Neuronal stem cell (in vitro differentiated cells): ENCODE results near the gene CDK14.

ENCODE experiments used
- DNase-seq: peaks from one replicate; pipeline ENCODE4 v3.0.0-alpha.2; 2013; ENCODE audit warnings: low spot score
- H2AFZ ChIP-seq: one replicate; pipeline ENCODE4 v1.6.1; 2013; ENCODE audit warnings: mild to moderate bottlenecking, low read length, inconsistent platforms
- H2AK5ac ChIP-seq: 2 replicates; pipeline ENCODE4 v1.6.1; 2013; ENCODE audit warnings: low read depth, mild to moderate bottlenecking, inconsistent platforms, low read length, moderate library complexity, mixed read lengths
- H2BK120ac ChIP-seq: 2 replicates; pipeline ENCODE4 v1.6.1; 2013; ENCODE audit warnings: low read depth, mild to moderate bottlenecking, inconsistent platforms, low read length, moderate library complexity, mixed read lengths
- H2BK12ac ChIP-seq: one replicate; pipeline ENCODE4 v1.6.1; 2013; ENCODE audit warnings: low read length, inconsistent platforms
- H2BK15ac ChIP-seq: 2 replicates; pipeline ENCODE4 v1.6.1; 2013; ENCODE audit warnings: mild to moderate bottlenecking, low read length, inconsistent platforms, mixed read lengths
- H2BK5ac ChIP-seq: one replicate; pipeline ENCODE4 v1.6.1; 2013; ENCODE audit warnings: inconsistent platforms, mild to moderate bottlenecking, low read length, moderate library complexity
- H3K14ac ChIP-seq: one replicate; pipeline ENCODE4 v1.6.1; 2013; ENCODE audit warnings: low read length, inconsistent platforms
- H3K18ac ChIP-seq: 2 replicates; pipeline ENCODE4 v1.6.1; 2013; ENCODE audit warnings: low read length, inconsistent platforms
- H3K23ac ChIP-seq: 2 replicates; pipeline ENCODE4 v1.6.1; 2013; ENCODE audit warnings: low read depth, mild to moderate bottlenecking, mixed read lengths, low read length, inconsistent platforms; ENCODE audit not compliant: poor library complexity
- H3K27ac ChIP-seq: replicated peaks from 3 replicates; pipeline ENCODE4 v1.5.1; 2013; ENCODE audit warnings: low read length, inconsistent platforms
- H3K27me3 ChIP-seq, 3 experiments: 2 replicates each; pipeline ENCODE4 v1.6.1; 2013; ENCODE audit warnings: low read length in 3 of 3, mild to moderate bottlenecking in 2 of 3, inconsistent platforms in 1 of 3, low read depth in 1 of 3, mixed read lengths in 1 of 3, moderate library complexity in 1 of 3; ENCODE audit not compliant: control insufficient read depth in 3 of 3, insufficient read depth in 3 of 3
- H3K36me3 ChIP-seq, 2 donors: replicated peaks in 1 of 2; 2 replicates each; pipeline ENCODE4 v1.6.1; 2013; ENCODE audit warnings: low read length in 2 of 2; ENCODE audit not compliant: control insufficient read depth in 2 of 2, insufficient read depth in 2 of 2
- H3K4ac ChIP-seq: 2 replicates; pipeline ENCODE4 v1.6.1; 2013; ENCODE audit warnings: inconsistent platforms, mild to moderate bottlenecking, low read length, moderate library complexity
- H3K4me1 ChIP-seq, 2 donors: 1 replicate in 1 of 2; 2 replicates in 1 of 2; pipeline ENCODE4 v1.6.1; 2013; ENCODE audit warnings: low read length in 2 of 2, low read depth in 1 of 2; ENCODE audit not compliant: control insufficient read depth in 2 of 2, insufficient read depth in 1 of 2
- H3K4me2 ChIP-seq: one replicate; pipeline ENCODE4 v1.6.1; 2013; ENCODE audit warnings: mild to moderate bottlenecking, low read length, inconsistent platforms; ENCODE audit not compliant: insufficient read depth, poor library complexity, severe bottlenecking
- H3K4me3 ChIP-seq, 2 donors: 2 replicates each; pipeline ENCODE4 v1.5.1; 2013; ENCODE audit warnings: low read length in 2 of 2, mild to moderate bottlenecking in 2 of 2, inconsistent platforms in 1 of 2, moderate library complexity in 1 of 2
- H3K79me1 ChIP-seq: one replicate; pipeline ENCODE4 v1.6.1; 2013; ENCODE audit warnings: low read depth, mild to moderate bottlenecking, inconsistent platforms, low read length, moderate library complexity
- H3K9ac ChIP-seq: one replicate; pipeline ENCODE4 v1.6.1; 2013; ENCODE audit warnings: mild to moderate bottlenecking, low read depth, low read length, inconsistent platforms; ENCODE audit not compliant: poor library complexity
- H3K9me3 ChIP-seq, 2 donors: replicated peaks in 1 of 2; 2 replicates each; pipeline versions ENCODE3 to v1.6.1; 2013; ENCODE audit warnings: low read length in 2 of 2, mild to moderate bottlenecking in 2 of 2, inconsistent platforms in 1 of 2, low read depth in 1 of 2, mixed read lengths in 1 of 2, moderate library complexity in 1 of 2; ENCODE audit not compliant: control insufficient read depth in 2 of 2, insufficient read depth in 1 of 2
- H4K8ac ChIP-seq: one replicate; pipeline ENCODE4 v1.6.1; 2013; ENCODE audit warnings: low read depth, mild to moderate bottlenecking, inconsistent platforms, low read length, moderate library complexity
- H4K91ac ChIP-seq: one replicate; pipeline ENCODE4 v1.6.1; 2013; ENCODE audit warnings: low read length, low read depth, mild to moderate bottlenecking, inconsistent platforms; ENCODE audit not compliant: poor library complexity
- WGBS, 2 donors: extraction: QIAGEN DNeasy Blood & Tissue Kit; methylation state at CpG; one replicate each; pipeline ENCODE4 v1.1.7; 2013; ENCODE audit warnings: missing lambda C conversion rate in 2 of 2, mixed read lengths in 1 of 2; ENCODE audit not compliant: insufficient read length in 2 of 2, insufficient replicate concordance in 1 of 2; ENCODE audit errors: extremely low coverage in 2 of 2; 5-methylcytosine and 5-hydroxymethylcytosine counted together

Gene CDK14

DNA sequence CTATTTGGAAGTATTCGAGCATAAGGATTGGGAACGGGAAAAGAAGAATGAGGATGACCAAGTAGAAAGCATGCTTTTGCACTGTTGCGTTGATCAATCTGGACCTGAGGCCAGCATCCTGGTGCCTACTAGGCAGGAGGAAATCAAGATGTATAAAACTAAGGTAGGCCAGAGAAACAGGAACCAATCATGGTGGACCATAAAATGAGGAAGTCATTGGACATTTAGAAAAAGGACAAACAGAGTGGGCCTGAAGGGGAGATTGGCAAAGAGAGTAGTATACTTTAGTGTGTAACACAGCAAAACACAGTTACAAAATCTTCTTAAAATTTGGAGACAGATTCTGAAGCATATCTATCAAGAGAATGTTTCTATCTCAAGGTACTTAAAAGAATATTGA is 497.1 kb downstream of the CDK14 start:
- no peak overlapping the region for H4K91ac ChIP-seq
- no peak overlapping the region for H3K4ac ChIP-seq
- no peak overlapping the region for H2BK5ac ChIP-seq
- DNase-seq = no peak
- no peaks in the 10 kb centered on the region for H3K27me3 ChIP-seq
- H4K8ac ChIP-seq = no peak overlapping the region
- no peak overlapping the region for H3K4me2 ChIP-seq
- H3K79me1 ChIP-seq = no peaks in the 10 kb centered on the region
- peaks cover 2 to 4% of the 10 kb centered on the region in 2 donors for H3K9me3 ChIP-seq
- no peak overlapping the region for H3K4me3 ChIP-seq
- no peak overlapping the region for H3K9ac ChIP-seq
- no peak overlapping the region for H3K23ac ChIP-seq
- no peak overlapping the region for H2AK5ac ChIP-seq
- no peak overlapping the region for H2BK12ac ChIP-seq
- no peak overlapping the region for H3K18ac ChIP-seq
- peaks cover 0 to 7% of the 10 kb centered on the region in 2 donors for H3K36me3 ChIP-seq
- H3K4me1 ChIP-seq = no peaks in the 10 kb centered on the region
- no CpG with 5 or more reads among the region's 3 CpGs for WGBS, 2 donors
- H2BK120ac ChIP-seq = no peak overlapping the region
- no peak overlapping the region for H3K14ac ChIP-seq
- no peak overlapping the region for H2BK15ac ChIP-seq
- no peak overlapping the region for H2AFZ ChIP-seq
- H3K27ac ChIP-seq = no peak overlapping the region

DNA sequence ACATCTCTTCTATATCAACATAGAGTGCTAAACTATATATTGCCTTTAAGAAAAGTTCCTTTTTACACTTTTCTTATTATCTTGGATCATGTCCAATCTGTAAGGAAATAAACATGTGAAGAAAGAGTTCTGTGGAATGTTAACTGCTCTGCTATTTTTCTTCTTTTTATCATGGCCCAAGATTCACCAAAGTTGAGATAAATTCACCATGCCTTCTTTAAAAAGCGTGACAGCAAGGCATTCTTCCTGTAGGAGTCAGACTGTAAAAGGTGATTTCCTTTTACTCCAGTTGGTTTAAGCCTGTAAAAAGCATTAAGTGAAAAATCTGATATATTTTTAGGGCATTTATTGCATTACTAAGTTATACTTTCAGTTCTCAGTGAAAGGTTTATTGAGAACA is 502.4 kb downstream of the CDK14 start:
- Histone ChIP-seq H3K4ac (no peak overlapping the region), H3K9me3 (peaks cover 2 to 4% of the 10 kb centered on the region in 2 donors), H4K8ac (no peak overlapping the region), H2BK5ac (no peak overlapping the region), H3K9ac (no peak overlapping the region), H3K4me2 (no peak overlapping the region), H2BK120ac (no peak overlapping the region), H2BK15ac (no peak overlapping the region), H2AFZ (no peak overlapping the region), H2BK12ac (no peak overlapping the region), H3K14ac (no peak overlapping the region), H3K27me3 (no peaks in the 10 kb centered on the region), H3K23ac (no peak overlapping the region), H3K18ac (no peak overlapping the region), H3K79me1 (no peaks in the 10 kb centered on the region), H3K27ac (no peak overlapping the region), H4K91ac (no peak overlapping the region), H3K4me3 (no peak overlapping the region), H3K36me3 (peaks cover 0 to 6% of the 10 kb centered on the region in 2 donors), H2AK5ac (no peak overlapping the region), H3K4me1 (peaks cover 0 to 15% of the 10 kb centered on the region in 2 donors)
- no CpG with 5 or more reads among the region's 1 CpG for WGBS, 2 donors
- DNase-seq = no peak

GRCh38 chr7:91103363-91103762 is 507.2 kb downstream of the CDK14 start:
- Histone ChIP-seq H3K4me2 (no peak overlapping the region), H4K91ac (no peak overlapping the region), H3K23ac (no peak overlapping the region), H2BK15ac (no peak overlapping the region), H4K8ac (no peak overlapping the region), H3K27me3 (no peaks in the 10 kb centered on the region), H2BK12ac (no peak overlapping the region), H2BK120ac (no peak overlapping the region), H3K9ac (no peak overlapping the region), H2BK5ac (no peak overlapping the region), H2AFZ (no peak overlapping the region), H3K36me3 (no peaks in the 10 kb centered on the region), H3K4me1 (peaks cover 0 to 15% of the 10 kb centered on the region in 2 donors), H3K14ac (no peak overlapping the region), H3K9me3 (peaks cover 0 to 12% of the 10 kb centered on the region in 2 donors), H3K4ac (no peak overlapping the region), H3K79me1 (no peaks in the 10 kb centered on the region), H3K18ac (no peak overlapping the region), H2AK5ac (no peak overlapping the region), H3K4me3 (no peak overlapping the region), H3K27ac (no peak overlapping the region)
- no CpG with 5 or more reads among the region's 1 CpG for WGBS, 2 donors
- DNase-seq = no peak

GRCh38 chr7:91107460-91107859 is 511.3 kb downstream of the CDK14 start:
- Histone ChIP-seq H3K18ac (no peak overlapping the region), H2BK12ac (no peak overlapping the region), H3K4me1 (no peaks in the 10 kb centered on the region), H3K9ac (no peak overlapping the region), H3K4ac (no peak overlapping the region), H2AK5ac (no peak overlapping the region), H2BK5ac (no peak overlapping the region), H3K14ac (no peak overlapping the region), H4K8ac (no peak overlapping the region), H3K27ac (no peak overlapping the region), H3K27me3 (no peaks in the 10 kb centered on the region), H2BK15ac (no peak overlapping the region), H3K4me3 (no peak overlapping the region), H4K91ac (no peak overlapping the region), H3K36me3 (no peaks in the 10 kb centered on the region), H2AFZ (no peak overlapping the region), H3K79me1 (no peaks in the 10 kb centered on the region), H2BK120ac (no peak overlapping the region), H3K9me3 (peaks cover 0 to 12% of the 10 kb centered on the region in 2 donors), H3K4me2 (no peak overlapping the region), H3K23ac (no peak overlapping the region)
- WGBS, 2 donors = no CpG with 5 or more reads among the region's 3 CpGs
- no peak for DNase-seq
